Neutrophil (primary cell): Measurements from ENCODE around the gene GSX1.
"Not testable (repeated sequence)": the region's sequence is repeated elsewhere in the genome, so short reads cannot be mapped to it uniquely, and the experiment has no call there.

Experiments used
- H3K27ac ChIP-seq: fragments of 200-600 bp; sonication (generic); 2 replicates; pipeline ENCODE4 v1.5.1; 2016; ENCODE audit warnings: mild to moderate bottlenecking, moderate library complexity
- H3K27me3 ChIP-seq: fragments of 200-600 bp; sonication (generic); 2 replicates; pipeline ENCODE4 v1.6.0; 2016; ENCODE audit warnings: mild to moderate bottlenecking
- H3K36me3 ChIP-seq: fragments of 200-600 bp; sonication (generic); 2 replicates; pipeline ENCODE4 v1.5.1; 2017
- H3K4me1 ChIP-seq, 2 experiments: fragments of 200-600 bp in 1 of 2; sonication (generic) in 1 of 2; 1 replicate in 1 of 2; 2 replicates in 1 of 2; pipeline versions ENCODE4 v1.5.1 to v1.6.1; 2013 to 2016; ENCODE audit warnings: low read depth in 1 of 2, low read length in 1 of 2, mild to moderate bottlenecking in 1 of 2, moderate library complexity in 1 of 2; ENCODE audit not compliant: control insufficient read depth in 1 of 2, insufficient read depth in 1 of 2
- H3K4me3 ChIP-seq, 2 experiments: fragments of 200-600 bp in 1 of 2; sonication (generic) in 1 of 2; 1 replicate in 1 of 2; 2 replicates in 1 of 2; pipeline ENCODE4 v1.5.1; 2013 to 2016; ENCODE audit warnings: low read depth in 1 of 2, low read length in 1 of 2, mild to moderate bottlenecking in 1 of 2, moderate library complexity in 1 of 2
- H3K9me3 ChIP-seq: fragments of 200-600 bp; sonication (generic); 2 replicates; pipeline ENCODE4 v1.5.1; 2016
- TF ChIP-seq, protein P1 (sequence below): fragments of 200-600 bp; sonication (generic); IDR thresholded peaks from 2 replicates; pipeline ENCODE4 v1.5.1; 2016; ENCODE audit warnings: antibody characterized with exemption

GSX1 gene

DNA sequence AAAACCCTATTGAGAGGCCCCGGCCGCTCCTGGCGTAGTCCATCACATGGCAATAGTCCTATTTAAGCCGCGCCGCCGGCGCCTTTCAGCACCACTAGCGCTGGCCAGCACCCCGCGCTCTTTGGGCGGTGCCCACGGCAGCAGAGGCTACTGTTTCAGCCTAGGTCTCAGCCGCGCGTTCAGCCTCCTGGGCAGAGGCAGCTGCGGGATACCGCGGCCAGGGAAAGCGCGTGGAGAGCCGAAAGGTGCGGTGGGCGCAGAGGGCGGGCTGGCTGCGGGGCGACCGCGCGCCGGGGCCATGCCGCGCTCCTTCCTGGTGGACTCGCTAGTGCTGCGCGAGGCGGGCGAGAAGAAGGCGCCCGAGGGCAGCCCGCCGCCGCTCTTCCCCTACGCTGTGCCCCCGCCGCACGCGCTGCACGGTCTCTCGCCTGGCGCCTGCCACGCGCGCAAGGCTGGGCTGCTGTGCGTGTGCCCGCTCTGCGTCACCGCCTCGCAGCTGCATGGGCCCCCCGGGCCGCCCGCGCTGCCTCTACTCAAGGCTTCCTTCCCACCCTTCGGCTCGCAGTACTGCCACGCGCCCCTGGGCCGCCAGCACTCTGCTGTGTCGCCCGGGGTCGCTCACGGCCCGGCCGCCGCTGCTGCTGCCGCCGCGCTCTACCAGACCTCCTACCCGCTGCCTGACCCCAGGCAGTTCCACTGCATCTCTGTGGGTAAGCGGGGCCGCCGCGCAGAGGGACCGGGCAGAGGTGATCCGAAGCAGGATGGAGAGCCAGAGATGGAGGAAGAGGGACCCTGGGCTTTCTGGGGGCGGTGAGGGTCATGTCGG lies at the start of gene GSX1:
Gene GSX1, plus strand, starts transcription at position 91 of the 826 bp plus-strand sequence. Its CDS starts 208 bp downstream, at position 299.
- H3K36me3 ChIP-seq = no peaks in the 10 kb centered on the region
- H3K4me1 ChIP-seq = peaks cover 7 to 15% of the 10 kb centered on the region in 2 experiments
- TF ChIP-seq, protein P1, sequence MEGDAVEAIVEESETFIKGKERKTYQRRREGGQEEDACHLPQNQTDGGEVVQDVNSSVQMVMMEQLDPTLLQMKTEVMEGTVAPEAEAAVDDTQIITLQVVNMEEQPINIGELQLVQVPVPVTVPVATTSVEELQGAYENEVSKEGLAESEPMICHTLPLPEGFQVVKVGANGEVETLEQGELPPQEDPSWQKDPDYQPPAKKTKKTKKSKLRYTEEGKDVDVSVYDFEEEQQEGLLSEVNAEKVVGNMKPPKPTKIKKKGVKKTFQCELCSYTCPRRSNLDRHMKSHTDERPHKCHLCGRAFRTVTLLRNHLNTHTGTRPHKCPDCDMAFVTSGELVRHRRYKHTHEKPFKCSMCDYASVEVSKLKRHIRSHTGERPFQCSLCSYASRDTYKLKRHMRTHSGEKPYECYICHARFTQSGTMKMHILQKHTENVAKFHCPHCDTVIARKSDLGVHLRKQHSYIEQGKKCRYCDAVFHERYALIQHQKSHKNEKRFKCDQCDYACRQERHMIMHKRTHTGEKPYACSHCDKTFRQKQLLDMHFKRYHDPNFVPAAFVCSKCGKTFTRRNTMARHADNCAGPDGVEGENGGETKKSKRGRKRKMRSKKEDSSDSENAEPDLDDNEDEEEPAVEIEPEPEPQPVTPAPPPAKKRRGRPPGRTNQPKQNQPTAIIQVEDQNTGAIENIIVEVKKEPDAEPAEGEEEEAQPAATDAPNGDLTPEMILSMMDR = no peak
- H3K27me3 ChIP-seq = peaks cover 100% of the 10 kb centered on the region
- H3K9me3 ChIP-seq = no peaks in the 10 kb centered on the region
- H3K4me3 ChIP-seq = peak within 1 kb of the TSS in 1 of 2 experiments; percentile 3
- H3K27ac ChIP-seq = no peak within 1 kb of the TSS

DNA sequence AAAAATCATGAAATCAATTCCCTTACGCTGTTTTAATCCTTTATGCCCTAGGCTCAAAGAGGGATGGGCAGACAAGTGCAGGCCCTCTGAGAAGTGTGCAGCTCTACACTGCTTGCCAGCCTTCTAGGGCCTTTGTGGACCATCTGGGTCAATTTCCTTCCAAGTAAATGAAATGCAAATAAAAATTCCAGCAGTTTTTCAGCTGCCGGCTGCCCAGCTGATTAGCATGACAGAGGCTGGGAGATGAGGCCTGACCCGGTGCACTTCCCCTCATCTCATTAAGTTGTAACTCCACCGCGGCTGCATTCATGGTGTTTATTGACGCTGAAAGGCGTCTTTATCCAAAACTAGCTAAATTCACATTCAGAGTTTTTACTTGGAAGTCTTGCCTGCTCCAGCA lies 47.5 kb upstream of the GSX1 start:
- peaks cover 10% of the 10 kb centered on the region for H3K27me3 ChIP-seq
- no peaks in the 10 kb centered on the region for H3K36me3 ChIP-seq
- no peak overlapping the region for H3K27ac ChIP-seq
- H3K9me3 ChIP-seq = no peaks in the 10 kb centered on the region
- H3K4me1 ChIP-seq = no peaks in the 10 kb centered on the region
- TF ChIP-seq, protein P1 = no peak
- no peak overlapping the region for H3K4me3 ChIP-seq

DNA sequence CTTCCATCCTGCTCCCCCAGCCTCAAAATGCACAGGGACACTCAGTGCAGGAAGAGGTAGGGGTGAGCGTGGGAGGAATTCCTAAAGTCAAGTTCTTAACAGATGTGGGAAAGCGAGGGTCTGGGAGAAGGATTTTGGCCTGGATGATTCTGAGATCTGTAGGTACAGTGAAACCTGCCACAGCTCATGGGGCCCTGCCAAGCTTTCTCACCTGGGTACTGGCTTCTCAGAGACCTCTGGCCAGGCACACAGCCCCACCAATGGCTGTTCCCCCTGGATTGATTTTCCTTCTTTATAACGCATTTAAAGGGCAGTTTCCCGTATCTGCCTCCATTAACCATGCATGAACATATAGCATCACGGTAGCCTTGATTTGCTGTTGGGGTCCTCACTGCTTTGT lies 47.0 kb upstream of the GSX1 start:
- H3K36me3 ChIP-seq = no peaks in the 10 kb centered on the region
- TF ChIP-seq, protein P1 = no peak
- H3K4me3 ChIP-seq = no peak overlapping the region
- H3K27ac ChIP-seq = no peak overlapping the region
- H3K9me3 ChIP-seq = no peaks in the 10 kb centered on the region
- H3K4me1 ChIP-seq = no peaks in the 10 kb centered on the region
- H3K27me3 ChIP-seq = peaks cover 10% of the 10 kb centered on the region

DNA sequence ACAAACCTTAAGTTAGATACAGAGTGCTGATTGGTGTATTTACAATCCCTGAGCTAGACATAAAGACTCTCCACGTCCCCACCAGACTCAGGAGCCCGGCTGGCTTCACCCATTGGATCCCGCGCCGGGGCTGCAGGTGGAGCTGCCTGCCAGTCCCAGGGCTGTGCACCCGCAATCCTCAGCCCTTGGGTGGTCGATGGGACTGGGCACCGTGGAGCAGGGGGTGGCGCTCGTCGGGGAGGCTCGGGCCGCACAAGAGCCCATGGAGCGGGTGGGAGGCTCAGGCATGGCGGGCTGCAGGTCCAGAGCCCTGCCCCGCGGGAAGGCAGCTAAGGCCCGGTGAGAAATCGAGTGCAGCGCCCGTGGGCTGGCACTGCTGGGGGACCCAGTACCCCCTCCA lies 44.1 kb upstream of the GSX1 start:
- not testable (repeated sequence) for H3K4me1 ChIP-seq, H3K4me3 ChIP-seq, H3K36me3 ChIP-seq, H3K9me3 ChIP-seq, H3K27ac ChIP-seq
- peaks cover 30% of the 10 kb centered on the region for H3K27me3 ChIP-seq

DNA sequence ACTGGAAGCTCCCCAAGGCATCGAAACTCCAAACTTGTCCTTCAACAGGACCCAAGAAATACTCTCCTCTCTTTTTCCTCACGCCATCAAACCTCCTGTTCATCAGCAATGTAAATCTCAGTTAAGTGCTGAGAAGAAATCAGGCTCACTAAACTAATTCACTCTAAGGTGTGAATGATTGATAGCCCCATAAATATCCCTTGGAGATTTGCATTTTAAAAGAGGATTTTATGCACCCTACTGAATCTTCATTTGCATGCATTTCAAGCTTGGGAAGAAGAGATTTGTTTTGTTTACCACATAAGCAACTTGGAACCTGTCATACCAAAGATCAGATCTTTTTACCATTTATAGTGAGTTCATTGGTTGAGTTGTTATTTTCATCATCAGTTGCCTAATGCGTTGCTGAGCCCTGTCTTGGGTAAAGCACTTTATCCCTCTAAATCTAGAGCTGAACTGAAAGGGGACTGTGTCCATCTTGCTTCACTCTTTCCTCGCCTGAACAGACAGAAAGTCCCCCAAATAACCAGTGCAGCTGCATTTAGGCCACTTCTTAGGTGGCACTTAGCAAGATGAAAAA lies 40.2 kb upstream of the GSX1 start:
- Histone ChIP-seq H3K4me3 (no peak overlapping the region), H3K27ac (no peak overlapping the region), H3K9me3 (no peaks in the 10 kb centered on the region), H3K27me3 (peaks cover 20% of the 10 kb centered on the region), H3K4me1 (no peaks in the 10 kb centered on the region), H3K36me3 (no peaks in the 10 kb centered on the region)
- TF ChIP-seq, protein P1 = no peak

DNA sequence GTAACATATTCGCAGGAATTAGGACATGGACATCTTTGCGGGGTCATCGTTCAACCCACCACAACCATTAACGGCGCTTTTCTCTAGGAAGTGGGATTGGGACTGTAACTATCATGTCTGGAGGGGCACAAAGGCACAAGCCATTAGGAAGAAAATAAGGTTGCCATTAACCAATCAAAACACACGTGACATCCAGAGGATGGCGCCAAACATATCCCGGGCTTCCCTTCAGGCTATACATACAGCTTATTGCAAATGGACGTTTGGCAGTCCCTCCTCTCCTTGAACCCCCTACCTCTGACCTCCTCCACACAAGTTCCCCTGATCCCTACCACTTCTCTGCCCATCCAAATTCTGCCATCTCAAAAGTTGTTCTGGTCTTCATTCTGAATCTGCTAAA lies 26.6 kb upstream of the GSX1 start:
- Histone ChIP-seq H3K4me1 (no peaks in the 10 kb centered on the region), H3K9me3 (no peaks in the 10 kb centered on the region), H3K36me3 (no peaks in the 10 kb centered on the region), H3K4me3 (no peak overlapping the region), H3K27ac (no peak overlapping the region), H3K27me3 (peaks cover 66% of the 10 kb centered on the region)
- TF ChIP-seq, protein P1 = no peak
